ENCODE data around the gene NDE1. TPM values are rescaled to one million over a fixed set of nuclear protein-coding genes. Genes with fewer than 3 reads are reported as not detected.

The NDE1 gene
- total and polyA plus RNA-seq, 9 of the 15 experiments (the other 6 are each of a cell fraction or from before 2014, with no cell fraction given), result 3.1 to 59.9 (median 30.0) TPM

DNA sequence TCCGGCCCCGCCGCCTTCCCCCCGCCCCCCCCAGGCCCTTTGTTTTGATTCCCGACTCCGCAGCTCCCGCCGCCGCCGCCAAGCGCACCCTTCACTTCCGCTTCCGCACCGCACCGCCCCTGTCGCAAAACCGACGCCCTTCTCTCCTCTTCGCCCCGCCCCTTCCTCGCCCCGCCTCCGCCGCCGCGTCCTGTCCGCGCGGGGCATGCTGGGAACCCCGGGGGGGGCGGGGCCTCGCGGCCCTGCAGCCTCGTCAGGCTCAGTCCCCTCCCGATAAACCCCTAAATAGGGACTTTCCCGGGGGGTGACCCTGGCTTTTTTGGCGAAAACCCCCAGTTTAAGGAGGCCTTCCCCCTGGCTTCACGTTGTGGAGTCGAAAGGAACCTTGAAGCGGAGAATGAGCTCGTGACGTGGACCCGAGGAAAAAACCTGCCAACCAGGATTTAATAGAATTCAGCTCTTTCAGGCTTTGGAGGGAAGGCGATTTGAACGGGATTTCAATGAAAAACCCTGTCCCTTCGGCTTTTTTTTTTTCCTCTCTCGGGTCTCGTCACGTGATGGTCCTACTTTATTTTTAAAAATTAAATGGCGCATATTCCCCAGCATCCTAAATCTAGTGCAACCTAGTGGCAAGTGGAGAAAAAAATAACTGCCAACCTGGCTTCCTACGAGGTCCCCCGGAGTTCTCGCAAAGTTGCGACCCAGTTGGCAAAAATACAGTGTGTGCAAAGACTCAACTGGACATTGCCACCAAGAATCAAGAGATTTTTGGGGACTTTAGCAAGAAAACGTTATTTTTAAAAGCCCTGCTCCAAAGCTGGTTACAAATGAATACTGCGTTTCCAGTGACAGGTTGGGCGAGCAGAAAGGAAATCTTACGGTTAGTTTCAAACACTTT lies 6.7 kb upstream of the NDE1 start, which contains the start of gene MARF1 (continued):
- TF ChIP-seq ZNF512 (tag; IDR thresholded peaks at IDR 0.05) (no peak), CBX2 (IDR thresholded peaks at IDR 0.05; ENCODE audit: insufficient read depth, low read length, poor library complexity, severe bottlenecking) (no peak), MTA3 (IDR thresholded peaks at IDR 0.05; ENCODE audit: borderline replicate concordance) (0 out of 2 replicates have a peak, but pooled peaks have one; percentile 19), PTTG1 (tag; IDR thresholded peaks at IDR 0.05; ENCODE audit: low read depth) (no peak), PTRF (tag; IDR thresholded peaks at IDR 0.05) (no peak), KAT2B (IDR thresholded peaks at IDR 0.05; ENCODE audit: low read depth, low read length) (no peak), ZNF57 (CRISPR knock-in tag; IDR thresholded peaks at IDR 0.05) (no peak), IRF1 (CRISPR knock-in tag; IDR thresholded peaks at IDR 0.05; ENCODE audit: borderline replicate concordance) (no peak), ZNF280A (IDR thresholded peaks at IDR 0.05; ENCODE audit: low read depth, partially characterized antibody) (no peak), FUS (optimal IDR thresholded peaks at IDR 0.05; ENCODE audit: low read depth, low read length) (no peak), BDP1 (IDR thresholded peaks at IDR 0.05; ENCODE audit: insufficient read depth, insufficient read length) (no peak), ZNF165 (CRISPR knock-in tag; IDR thresholded peaks at IDR 0.05; ENCODE audit: borderline replicate concordance) (no peak), HDGF (IDR thresholded peaks at IDR 0.05) (no peak), TAF9B (IDR thresholded peaks at IDR 0.05; ENCODE audit: partially characterized antibody) (peak; percentile 7), ZNF75A (CRISPR knock-in tag; IDR thresholded peaks at IDR 0.05) (peak; percentile 44; the same call in 1 of the 2 replicates), WHSC1 (IDR thresholded peaks at IDR 0.05; ENCODE audit: low read length) (no peak), CCAR2 (IDR thresholded peaks at IDR 0.05; ENCODE audit: low read depth, low read length) (no peak), ZNF175 (CRISPR knock-in tag; IDR thresholded peaks at IDR 0.05; ENCODE audit: low read depth) (no peak), MCM7 (IDR thresholded peaks at IDR 0.05) (no peak), ELF1 (tag; IDR thresholded peaks at IDR 0.05) (peak; percentile 92)
- TF ChIP-seq, protein P1, sequence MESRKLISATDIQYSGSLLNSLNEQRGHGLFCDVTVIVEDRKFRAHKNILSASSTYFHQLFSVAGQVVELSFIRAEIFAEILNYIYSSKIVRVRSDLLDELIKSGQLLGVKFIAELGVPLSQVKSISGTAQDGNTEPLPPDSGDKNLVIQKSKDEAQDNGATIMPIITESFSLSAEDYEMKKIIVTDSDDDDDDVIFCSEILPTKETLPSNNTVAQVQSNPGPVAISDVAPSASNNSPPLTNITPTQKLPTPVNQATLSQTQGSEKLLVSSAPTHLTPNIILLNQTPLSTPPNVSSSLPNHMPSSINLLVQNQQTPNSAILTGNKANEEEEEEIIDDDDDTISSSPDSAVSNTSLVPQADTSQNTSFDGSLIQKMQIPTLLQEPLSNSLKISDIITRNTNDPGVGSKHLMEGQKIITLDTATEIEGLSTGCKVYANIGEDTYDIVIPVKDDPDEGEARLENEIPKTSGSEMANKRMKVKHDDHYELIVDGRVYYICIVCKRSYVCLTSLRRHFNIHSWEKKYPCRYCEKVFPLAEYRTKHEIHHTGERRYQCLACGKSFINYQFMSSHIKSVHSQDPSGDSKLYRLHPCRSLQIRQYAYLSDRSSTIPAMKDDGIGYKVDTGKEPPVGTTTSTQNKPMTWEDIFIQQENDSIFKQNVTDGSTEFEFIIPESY (CRISPR knock-in tag; IDR thresholded peaks at IDR 0.05), result no peak
- TF ChIP-seq, protein P2, sequence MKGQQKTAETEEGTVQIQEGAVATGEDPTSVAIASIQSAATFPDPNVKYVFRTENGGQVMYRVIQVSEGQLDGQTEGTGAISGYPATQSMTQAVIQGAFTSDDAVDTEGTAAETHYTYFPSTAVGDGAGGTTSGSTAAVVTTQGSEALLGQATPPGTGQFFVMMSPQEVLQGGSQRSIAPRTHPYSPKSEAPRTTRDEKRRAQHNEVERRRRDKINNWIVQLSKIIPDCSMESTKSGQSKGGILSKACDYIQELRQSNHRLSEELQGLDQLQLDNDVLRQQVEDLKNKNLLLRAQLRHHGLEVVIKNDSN (CRISPR knock-in tag; IDR thresholded peaks at IDR 0.05), result peak; percentile 83
